ENCODE results near the gene ARSD.
"Not testable (repeated sequence)": the region's sequence is repeated elsewhere in the genome, so short reads cannot be mapped to it uniquely, and the experiment has no call there.

Gene ARSD

DNA sequence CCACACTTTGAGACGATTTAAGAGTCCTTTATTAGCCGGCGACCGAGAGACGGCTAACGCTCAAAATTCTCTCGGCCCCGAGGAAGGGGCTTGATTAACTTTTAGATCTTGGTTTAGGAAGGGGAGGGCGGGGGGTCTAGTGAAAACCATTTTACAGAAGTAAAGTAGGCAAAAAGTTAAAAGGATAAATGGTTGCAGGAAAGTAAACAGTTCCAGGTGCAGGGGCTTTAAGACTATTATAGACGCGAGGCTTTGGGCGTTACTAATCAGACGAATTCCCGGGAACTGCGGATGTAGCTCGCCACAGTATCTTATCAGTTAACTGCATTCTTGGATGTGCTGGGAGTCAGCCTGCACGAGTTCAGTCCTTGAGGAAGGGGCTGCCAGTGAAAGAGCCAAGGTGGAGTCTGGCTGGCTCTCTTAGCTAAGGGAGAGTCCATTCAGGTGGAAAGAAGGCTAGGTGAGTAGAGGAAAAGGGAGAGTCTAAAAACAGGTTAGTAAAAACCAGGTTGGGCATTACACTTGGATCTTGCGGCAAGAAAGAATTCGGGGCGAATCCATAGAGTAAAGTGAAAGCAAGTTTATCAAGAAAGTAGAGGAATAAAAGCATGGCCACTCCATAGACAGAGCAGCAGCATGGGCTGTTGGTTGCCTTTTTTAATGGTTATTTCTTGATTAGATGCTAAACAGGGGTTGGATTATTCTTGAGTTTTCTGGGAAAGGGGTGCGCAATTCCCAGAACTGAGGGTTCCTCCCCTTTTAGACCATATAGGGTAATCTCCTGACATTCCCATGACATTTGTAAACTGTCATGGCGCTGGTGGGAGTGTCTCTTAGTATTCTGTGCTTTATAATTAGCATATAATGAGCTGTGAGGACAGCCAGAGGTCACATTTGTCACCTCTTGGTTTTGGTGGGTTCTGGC lies 38.3 kb downstream of the ARSD start:
- not testable (repeated sequence) for DNase-seq

DNA sequence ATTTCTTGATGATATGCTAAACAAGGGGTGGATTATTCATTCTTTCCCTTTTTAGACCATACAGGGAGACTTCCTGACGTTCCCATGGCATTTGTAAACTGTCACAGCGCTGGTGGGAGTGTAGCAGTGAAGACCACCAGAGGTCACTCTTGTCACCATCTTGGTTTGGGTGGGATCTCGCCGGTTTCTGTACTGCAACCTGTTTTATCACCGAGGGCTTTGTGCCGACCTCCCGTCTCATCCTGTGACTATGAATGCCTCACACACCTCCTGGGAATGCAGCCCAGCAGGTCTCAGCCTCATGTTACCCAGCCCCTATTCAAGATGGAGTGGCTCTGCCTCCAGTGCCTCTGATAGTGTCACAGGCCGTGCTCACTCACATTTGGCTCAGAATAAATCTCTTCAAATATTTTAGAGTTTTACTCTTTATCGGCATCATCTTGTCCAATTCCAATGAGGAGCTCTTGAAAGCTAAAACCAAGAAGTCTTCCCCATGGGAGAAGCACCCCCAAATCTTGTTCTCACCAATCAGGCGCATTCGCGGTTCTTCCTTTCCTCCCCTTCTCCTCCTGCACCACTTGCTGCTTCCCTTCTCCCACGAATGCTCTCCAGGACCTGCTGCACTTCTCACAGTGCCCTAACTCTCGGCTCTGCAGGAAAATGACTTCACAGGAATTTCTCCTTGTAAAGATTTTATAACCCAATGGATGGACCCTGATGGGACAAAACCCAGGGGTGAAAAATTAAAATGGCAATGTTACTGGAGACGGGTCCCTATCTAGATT lies 39.2 kb downstream of the ARSD start:
- not testable (repeated sequence) for DNase-seq

DNA sequence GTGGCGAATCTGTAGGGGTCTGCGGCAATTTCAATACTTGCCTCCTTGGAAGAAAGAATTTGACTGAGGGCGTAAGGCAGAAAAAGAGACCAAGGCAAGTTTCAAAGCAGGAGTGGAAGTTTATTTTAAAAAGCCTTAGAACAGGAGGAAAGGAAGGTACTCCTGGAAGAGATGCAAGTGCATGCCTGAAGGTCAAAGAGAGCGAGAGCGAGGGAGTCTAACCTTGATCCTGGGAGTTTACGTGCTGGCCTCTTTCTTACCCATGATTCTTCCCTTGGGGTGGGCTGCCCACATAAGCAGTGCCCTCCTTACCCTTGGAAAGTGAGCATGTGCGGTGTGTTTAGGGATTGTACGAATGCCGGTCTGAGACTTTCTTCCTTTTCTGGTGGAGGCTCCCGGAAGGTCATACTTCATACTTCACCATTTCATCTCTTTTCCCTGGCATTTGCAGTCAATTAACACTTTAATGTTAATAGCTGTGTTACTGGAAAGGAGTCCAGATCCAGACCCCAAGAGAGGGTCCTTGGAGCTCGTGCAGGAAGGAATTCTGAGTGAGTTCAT lies 40.0 kb downstream of the ARSD start:
- DNase-seq: no peak

DNA sequence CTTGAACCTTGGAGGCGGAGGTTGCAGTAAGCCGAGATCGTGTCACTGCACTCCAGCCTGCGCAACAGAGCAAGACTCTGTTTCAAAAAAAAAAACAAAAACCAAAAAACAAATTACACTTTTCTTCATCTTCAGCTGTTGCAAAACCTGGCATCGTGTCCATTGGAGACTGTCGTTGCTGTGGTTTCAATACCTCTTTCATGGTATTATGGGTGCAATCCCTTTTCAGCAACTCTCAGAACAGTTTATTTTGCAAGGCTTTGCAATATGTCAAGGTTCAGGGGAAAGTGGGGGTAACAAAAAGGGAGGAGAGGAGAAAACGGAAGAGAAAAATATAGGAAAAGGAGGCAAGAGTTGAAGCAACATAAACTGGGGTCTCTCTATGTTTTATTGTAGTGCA lies 40.8 kb downstream of the ARSD start:
- DNase-seq: no peak

DNA sequence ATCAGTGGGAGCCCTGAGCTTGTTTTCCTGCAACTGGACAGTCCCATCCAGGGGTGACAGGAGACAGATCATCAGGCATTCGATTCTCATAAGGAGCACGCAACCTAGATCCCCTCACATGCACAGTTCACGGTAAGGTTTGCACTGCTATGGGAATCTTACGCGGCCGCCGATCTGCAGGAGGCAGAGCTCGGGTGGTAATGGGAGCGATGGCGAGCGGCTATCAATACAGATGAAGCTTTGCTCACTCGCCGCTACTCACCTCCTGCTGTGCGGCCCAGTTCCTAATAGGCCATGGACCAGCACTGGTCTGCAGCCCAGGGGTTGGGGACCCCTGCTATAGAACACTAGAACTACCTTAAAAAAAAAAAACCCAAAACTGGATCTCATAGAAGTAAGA lies 45.4 kb downstream of the ARSD start:
- DNase-seq: no peak

DNA sequence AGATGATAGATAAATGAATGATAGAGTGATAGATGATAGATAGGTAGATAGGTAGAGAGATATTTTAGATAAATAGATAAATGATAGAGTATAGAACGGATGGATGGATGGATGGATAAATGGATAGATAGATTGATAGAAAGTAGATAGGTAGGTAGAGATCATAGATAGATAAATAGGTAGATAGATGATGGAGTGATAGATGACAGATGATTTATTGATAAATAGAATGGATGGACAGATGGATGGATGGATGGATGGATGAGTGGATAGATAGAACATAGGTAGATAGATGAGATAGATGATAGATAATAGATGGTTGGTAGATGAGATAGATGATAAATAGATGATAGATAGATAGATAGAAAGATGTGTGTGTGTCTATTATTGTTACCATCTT lies 49.5 kb downstream of the ARSD start:
- no peak for DNase-seq

DNA sequence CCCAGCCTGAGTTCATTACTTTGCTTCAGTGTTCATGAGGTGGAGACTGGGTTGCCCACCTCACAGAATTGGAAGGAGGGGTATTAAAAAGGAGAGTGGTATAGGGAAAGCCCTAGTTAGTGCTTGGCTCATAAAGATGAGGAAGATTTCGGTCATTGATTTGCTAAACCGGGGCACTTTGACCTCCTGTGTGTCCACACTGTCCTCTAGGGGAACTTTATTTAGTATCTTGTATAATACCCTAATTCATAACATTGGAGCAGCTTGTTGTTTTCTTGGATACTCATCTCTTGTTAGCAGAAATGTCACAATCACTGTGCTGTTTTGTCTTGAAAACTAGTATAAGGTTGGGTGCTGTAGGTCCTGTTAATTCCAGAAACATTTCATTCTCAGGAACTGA lies 50.6 kb downstream of the ARSD start:
- no peak for DNase-seq

DNA sequence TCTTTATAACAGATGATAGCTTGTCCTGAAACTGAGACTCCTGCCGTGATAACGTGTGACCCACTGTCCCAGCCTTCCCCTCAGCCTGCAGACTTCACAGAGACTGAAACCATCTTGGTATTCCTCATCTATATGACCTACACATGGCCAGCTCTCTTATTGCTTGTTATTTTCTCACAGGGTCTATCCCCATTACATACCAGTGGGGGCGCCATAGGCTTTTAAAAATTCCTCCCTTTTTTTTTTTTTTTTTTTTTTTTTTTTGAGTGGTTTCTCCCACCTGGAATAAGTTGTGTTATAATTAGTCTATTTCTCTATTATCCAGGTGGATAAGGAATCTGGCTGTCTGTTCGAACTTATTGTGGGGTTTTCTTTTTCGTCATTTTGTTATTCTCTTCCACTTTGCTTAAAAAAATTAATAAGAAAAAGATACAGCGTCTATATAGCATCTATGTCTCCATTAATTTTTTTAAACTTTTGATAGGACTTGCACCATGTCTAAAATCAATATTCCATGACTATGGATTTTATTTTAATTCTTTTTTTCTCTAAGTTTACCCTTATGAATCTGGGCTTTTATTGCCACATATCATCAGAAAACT lies 53.2 kb downstream of the ARSD start:
- no peak for DNase-seq

DNA sequence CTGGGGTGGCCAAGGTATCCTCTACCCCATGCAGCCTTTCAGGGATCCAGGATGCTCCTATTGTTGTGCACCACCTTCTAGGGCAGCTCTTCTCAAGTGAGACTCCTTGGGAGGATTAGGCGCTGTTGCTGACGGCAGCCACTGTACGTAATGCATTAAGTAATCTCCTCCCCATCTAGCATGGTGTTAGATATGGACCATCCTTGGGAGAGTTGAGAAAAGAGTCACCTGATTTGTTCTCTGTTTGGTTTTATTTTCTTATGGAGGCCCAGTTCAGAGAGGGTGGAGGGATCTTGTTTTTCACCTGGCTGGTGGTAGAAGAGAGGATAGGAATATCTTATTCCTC lies 54.0 kb downstream of the ARSD start:
- no peak for DNase-seq

DNA sequence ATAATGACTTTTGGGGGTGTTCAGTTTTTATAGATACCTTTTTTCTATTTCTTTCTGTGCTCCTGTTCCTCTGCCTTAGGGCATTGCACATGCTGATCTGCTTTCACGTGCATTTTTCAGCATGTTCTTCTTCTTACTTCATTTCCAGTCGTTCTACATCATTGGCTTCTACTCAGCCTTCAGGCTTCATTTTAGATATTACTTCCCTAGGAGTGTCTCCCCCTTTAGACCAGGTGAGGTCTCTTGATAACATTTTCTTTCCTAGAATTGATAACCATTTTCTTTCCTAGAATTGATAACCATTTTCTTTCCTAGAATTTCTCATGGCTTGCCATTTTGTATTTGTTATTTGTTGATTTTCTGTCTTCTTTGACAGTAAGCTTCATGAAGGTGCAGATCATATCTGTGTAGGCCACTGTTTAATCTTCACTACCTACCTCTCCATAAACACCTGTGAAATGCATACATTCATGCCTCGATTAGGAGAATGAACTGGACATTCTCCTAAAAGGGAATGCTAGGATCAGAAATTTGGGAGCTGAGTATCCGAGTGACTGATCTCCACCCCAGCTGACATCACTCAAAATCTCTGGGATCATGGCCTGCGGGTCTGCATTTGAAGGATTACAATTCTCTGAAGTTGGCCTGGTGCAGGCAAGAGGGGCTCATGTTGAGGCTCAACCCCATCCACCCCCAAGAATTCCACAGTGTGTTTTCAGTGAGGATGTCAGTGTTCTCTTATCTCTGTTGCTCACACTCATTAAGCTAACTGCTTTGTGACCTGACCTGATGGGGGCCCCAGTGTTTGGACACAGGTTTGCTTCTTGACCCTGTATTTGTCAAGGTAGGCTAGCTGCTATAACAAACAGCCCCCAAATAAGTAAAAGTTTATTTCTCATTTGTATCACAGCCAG lies 54.7 kb downstream of the ARSD start:
- DNase-seq: no peak

DNA sequence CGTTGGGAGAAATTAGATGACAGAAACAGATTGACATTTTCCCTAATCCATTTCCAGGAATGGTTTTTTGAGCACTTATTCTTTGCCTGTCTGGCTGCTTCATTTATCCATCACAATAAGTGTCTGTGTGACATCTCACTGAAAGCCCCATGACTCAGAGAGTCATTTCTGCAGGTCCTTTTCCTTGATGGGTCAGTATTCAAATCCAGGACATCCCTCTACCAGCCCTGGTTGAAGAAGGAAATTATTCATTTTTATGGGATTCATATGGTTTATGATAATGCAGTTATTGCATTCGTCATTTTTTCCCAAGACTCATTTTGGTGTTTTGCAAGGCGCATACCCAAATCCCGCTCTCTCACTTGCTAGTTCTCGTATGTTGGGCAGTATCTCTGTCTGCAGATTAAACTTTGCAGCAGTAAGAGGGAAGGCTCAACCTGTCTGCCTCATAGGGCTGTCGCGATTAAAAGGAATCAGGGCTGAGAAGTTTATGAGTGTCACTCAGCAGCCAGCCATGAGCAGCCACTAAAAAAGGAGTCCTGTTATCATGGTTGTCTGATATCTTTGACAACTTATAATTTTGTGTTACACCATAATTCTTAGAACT lies 56.4 kb downstream of the ARSD start:
- no peak for DNase-seq

DNA sequence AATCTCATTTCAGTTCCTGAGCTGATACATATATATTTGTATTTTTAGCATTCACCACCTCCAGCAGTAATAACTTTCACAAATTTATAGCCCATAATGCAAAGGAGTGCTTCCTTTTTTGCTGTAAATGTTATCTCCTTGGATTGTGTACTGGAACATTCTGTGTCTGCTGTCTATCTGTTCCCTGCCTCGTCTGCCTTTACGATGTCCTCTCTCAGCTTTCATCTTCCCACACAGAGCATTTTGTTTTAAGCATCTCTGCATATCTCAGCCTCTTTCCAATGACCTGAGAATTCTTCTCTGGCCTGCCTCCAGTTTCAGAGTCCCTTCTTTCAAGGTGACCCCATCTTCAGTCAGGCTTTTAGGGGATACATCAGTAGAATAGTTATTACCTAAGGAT lies 57.3 kb downstream of the ARSD start:
- no peak for DNase-seq

DNA sequence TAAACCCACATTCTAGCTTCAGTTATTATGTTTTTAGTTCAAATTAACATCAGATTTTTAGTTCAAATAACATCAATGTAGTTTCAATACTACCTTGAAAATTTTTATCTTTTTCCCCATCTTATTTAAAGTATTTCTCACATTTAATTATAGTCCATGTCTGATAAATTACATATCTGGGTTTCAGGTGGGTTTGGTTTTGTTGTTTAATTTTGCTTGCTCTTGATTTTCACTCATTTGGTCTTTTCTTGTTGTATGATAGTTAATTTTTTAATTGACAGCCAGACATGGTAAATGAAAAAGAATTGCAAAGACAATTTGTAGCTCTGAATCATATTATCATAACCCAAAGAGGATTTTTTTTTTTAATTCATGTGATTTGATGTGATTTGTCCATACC lies 58.5 kb downstream of the ARSD start:
- no peak for DNase-seq

DNA sequence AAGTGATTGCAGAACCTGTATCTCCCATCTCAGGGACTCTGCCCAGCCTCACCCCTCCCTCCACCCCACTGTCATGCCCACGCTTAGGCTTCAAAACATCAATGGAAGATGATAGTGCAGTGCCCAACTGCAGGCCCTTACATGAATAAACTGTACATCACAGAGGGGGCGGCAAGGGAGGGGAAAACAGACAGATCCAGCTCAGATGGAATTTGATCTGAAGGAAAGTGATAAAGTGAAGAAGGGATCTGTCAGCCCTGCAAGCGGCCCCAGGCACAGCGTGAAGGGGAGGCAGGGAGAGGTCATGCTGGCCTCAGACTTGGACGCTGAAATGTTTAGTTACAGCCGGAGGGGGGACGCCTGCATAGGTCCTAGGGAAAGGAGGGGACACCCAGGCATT lies 61.9 kb downstream of the ARSD start:
- DNase-seq: no peak

DNA sequence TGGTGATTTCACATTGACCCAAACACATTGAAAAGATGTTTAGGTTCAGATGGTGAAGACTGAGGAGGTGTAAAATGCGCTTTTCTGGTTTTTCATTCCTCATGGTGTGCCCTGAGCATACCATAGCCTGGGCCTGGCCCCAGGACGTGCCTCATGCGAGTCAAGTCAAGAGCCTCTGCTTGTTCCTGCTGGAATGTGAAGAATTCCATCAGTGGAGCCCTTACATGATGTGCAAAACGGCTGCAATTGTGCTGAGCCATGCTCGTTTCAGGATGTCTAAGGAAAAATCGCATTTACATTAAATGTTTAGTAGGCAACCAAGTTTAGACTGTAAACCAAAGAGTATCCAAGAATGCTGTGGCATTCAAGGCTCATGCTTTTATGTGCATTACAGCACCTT lies 65.5 kb downstream of the ARSD start:
- no peak for DNase-seq

DNA sequence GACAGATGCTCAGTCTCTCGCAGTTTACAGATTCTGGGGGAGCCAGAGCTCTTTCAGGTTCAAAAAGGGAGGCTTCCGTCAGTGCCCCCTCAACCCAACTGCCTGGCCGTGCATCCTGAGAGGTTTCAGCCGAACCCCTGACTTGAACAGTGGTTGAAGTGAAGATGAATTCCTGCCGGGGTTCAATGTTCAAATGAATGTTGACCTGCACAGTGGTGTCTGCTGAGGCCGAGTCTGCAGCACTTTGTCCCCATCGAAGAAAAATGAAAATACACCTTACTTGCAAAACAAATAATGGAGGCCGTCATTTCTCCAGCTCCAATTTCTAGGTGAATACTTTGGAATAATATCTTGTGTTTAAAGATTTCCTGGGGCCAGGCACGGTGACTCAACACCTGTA lies 66.7 kb downstream of the ARSD start:
- DNase-seq: no peak

DNA sequence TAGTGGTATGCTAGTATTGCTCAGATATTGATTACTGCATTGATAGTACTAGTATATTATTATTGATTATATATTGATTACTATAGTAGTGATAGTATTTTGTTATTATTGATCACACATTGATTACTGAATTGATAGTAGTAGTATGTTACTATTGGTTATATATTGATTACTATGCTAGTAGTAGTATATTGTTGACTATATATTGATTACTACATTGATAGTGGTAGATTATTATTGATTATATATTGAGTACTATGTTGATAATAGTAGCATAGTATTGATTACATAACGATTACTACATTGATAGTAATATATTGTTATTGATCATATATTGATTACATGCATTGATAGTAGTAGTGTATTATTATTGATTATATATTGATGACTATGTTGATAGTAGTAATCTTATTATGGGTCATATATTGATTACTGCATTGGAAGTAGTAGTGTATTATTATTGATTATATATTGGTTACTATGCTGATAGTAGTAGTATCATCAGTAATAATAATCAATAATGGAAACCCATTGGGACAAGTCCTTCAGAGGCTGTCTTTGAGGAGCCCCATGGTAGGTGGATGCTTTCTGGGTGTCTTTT lies 69.8 kb downstream of the ARSD start:
- DNase-seq: no peak

DNA sequence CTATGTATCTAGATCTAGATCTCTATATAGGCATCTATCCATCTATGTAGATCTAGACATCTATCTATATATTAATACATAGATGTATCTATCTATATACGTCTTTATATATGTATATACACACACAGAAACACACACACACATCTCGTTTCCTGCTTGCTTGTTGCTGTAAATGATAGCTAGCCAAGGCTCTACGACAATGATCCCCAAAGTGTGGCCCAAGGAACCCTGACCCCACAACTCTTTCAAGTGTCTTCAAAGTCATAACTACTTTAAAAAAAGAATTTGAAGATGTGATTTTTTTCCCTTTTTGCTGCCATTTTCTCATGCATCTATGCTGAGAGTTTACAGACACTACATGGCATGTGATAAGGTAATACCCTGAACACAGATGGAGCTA lies 71.6 kb downstream of the ARSD start:
- DNase-seq: no peak

DNA sequence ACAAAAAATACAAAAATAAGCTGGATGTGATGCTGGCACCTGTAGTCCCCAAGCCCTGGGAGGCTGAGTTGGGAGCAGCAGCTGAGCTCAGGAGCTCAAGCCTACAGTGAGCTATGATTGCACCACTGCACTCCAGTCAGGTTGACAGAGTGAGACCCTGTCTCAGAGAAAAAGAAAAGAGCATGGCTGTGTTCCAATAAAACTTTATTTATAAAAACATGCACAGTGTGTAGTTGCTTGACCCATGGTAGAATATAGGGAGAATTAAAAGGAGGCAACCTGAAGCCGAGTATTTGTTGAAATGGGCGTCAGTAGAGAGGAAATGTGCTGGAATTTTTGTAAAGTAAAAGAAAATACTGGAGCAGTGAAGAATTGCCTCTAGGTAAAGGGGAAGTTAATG lies 73.4 kb downstream of the ARSD start:
- DNase-seq: no peak

DNA sequence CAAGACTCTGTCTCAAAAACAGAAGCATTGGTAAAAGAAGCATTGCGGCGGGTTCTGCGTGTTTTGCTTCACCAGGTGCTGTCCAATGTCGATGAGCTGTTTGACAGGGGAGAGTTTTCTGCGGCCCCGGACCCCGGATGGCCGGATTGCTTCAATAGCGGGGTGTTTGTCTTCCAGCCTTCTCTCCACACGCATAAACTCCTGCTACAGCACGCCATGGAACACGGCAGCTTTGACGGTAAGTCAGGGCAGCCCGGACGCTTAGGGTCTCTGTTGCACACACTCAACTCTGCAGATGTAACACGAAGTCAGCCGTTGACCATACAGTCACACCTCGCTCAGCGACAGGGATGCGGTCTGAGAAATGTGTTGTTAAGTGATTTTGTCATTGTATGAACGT lies 74.2 kb downstream of the ARSD start:
- DNase-seq: no peak
